GM03348 (cell line): ENCODE results near the gene NEK6.
A peak's percentile ranks its signal among the peaks of the same experiment; 100 is the strongest.

Experiments
- DNase-seq: peaks from one replicate; pipeline ENCODE4 v3.0.0; 2012; ENCODE audit warnings: low spot score

The NEK6 gene

GRCh38 chr9:124342776-124343485 lies 85.2 kb downstream of the NEK6 start:
- DNase-seq = peak; percentile 93

GRCh38 chr9:124343533-124344290 lies 86.0 kb downstream of the NEK6 start:
- no peak for DNase-seq

GRCh38 chr9:124344291-124345050 lies 86.7 kb downstream of the NEK6 start:
- DNase-seq = no peak

- no peak for DNase-seq
Observed at GRCh38 chr9:124345063-124345462, 87.3 kb downstream of the NEK6 start.

- no peak for DNase-seq
Observed at GRCh38 chr9:124345751-124346281, 88.1 kb downstream of the NEK6 start.

GRCh38 chr9:124346347-124347163 lies 88.8 kb downstream of the NEK6 start:
- no peak for DNase-seq

- DNase-seq = no peak
Observed at GRCh38 chr9:124347206-124347967, 89.6 kb downstream of the NEK6 start.

- no peak for DNase-seq
Observed at GRCh38 chr9:124347968-124348358, 90.2 kb downstream of the NEK6 start.

GRCh38 chr9:124348363-124348762 lies 90.6 kb downstream of the NEK6 start:
- DNase-seq = no peak

- no peak for DNase-seq
Observed at GRCh38 chr9:124348831-124349230, 91.1 kb downstream of the NEK6 start.

GRCh38 chr9:124349267-124349666 lies 91.5 kb downstream of the NEK6 start:
- no peak for DNase-seq

- DNase-seq = no peak
Observed at GRCh38 chr9:124349675-124350493, 92.1 kb downstream of the NEK6 start.

GRCh38 chr9:124350494-124351263 lies 92.9 kb downstream of the NEK6 start:
- DNase-seq = no peak

- DNase-seq = no peak
Observed at GRCh38 chr9:124351672-124352468, 94.1 kb downstream of the NEK6 start.

GRCh38 chr9:124352616-124353015 lies 94.9 kb downstream of the NEK6 start:
- peak; percentile 20 for DNase-seq

GRCh38 chr9:124353166-124353768 lies 95.5 kb downstream of the NEK6 start:
- DNase-seq = no peak

GRCh38 chr9:124353811-124354274 lies 96.1 kb downstream of the NEK6 start:
- peak; percentile 37 for DNase-seq
